ENCODE measurements around the gene ESCO1.

GRCh38 chr18:21526463-21526862 lies 74.0 kb downstream of the ESCO1 start:
- TF ChIP-seq CTCF (IDR thresholded peaks at IDR 0.05) (no peak), POLR2A (IDR thresholded peaks at IDR 0.05) (no peak)

Data from uterus (tissue), 2 donors.